ENCODE measurements around the gene NIPAL3.

Gene NIPAL3

GRCh38 chr1:24389231-24389678 is 26.3 kb upstream of the NIPAL3 start:
- no peak overlapping the region for H3K4me3 ChIP-seq (ENCODE audit: low read length)
- no peaks in the 10 kb centered on the region for H3K79me2 ChIP-seq (ENCODE audit: low read length)
- H3K9me2 ChIP-seq (replicated peaks; ENCODE audit: insufficient read depth, low read length), result no peaks in the 10 kb centered on the region
- DNase-seq, result peak; percentile 85
- no peaks in the 10 kb centered on the region for H3K36me3 ChIP-seq (replicated peaks; ENCODE audit: insufficient read depth, low read length)
- no peak for TF ChIP-seq EZH2 (optimal IDR thresholded peaks at IDR 0.05; ENCODE audit: low read depth, low read length)
- no peak for TF ChIP-seq EZH2phosphoT487 (IDR thresholded peaks at IDR 0.05; ENCODE audit: low read length)
- TF ChIP-seq, protein P1, sequence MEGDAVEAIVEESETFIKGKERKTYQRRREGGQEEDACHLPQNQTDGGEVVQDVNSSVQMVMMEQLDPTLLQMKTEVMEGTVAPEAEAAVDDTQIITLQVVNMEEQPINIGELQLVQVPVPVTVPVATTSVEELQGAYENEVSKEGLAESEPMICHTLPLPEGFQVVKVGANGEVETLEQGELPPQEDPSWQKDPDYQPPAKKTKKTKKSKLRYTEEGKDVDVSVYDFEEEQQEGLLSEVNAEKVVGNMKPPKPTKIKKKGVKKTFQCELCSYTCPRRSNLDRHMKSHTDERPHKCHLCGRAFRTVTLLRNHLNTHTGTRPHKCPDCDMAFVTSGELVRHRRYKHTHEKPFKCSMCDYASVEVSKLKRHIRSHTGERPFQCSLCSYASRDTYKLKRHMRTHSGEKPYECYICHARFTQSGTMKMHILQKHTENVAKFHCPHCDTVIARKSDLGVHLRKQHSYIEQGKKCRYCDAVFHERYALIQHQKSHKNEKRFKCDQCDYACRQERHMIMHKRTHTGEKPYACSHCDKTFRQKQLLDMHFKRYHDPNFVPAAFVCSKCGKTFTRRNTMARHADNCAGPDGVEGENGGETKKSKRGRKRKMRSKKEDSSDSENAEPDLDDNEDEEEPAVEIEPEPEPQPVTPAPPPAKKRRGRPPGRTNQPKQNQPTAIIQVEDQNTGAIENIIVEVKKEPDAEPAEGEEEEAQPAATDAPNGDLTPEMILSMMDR (IDR thresholded peaks at IDR 0.05; ENCODE audit: low read length), result no peak
- H3K9me3 ChIP-seq (replicated peaks; ENCODE audit: insufficient read depth, low read length), result no peaks in the 10 kb centered on the region
- H3K27ac ChIP-seq (ENCODE audit: low read length), result peak overlapping the region; percentile 83
- no peaks in the 10 kb centered on the region for H4K20me1 ChIP-seq (ENCODE audit: insufficient read depth, low read length)
- H3K4me1 ChIP-seq (ENCODE audit: low read length), result peaks cover 88% of the 10 kb centered on the region
- peak overlapping the region; percentile 4; the same call in 1 of the 2 replicates for H2AFZ ChIP-seq (ENCODE audit: low read length)
- peaks cover 78% of the 10 kb centered on the region for H3F3A ChIP-seq (ENCODE audit: insufficient read depth, low read length)
- H3K9ac ChIP-seq (ENCODE audit: low read length), result peak overlapping the region; percentile 39
- H3K4me2 ChIP-seq (ENCODE audit: low read depth, low read length), result peak overlapping the region; percentile 43
- H3K27me3 ChIP-seq (replicated peaks; ENCODE audit: insufficient read depth, low read length), result no peaks in the 10 kb centered on the region

DNA sequence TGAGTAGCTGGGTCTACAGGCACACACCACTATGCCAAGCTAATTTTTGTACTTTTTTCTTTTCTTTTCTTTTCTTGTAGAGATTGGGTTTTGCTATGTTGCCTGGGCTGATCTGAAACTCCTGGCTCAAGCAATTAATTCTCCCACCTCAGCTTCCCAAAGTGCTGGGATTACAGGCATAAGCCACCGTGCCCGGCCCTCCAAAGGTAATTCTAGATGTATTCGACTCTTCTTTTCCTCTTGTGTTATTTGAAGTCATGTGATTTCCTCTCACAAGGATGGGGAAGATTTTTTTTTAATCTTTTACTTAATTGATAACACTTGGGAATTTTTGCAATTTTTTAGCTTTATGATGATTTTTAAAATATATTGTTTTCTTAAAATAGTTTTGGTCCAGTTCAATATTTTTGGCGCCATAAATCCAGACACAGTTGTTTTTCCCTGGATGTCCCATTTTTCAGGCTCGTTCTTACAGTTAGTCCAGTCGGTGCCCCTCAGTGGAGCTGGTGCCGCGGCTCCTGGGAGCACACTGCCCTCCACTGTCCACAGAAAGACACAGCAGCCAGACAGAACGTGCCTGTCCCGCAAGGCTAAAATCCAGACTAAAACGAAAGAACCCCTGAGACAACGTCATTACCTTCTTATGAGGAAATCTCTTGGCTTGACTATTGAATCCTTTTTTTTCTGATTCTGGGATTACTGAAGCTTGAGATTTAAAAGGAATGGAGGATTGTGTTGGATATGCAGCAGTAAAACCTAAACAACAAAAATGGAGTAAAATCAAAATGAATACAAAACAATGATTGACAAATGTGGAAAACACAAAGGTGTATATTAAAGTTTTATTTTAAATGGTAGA is 24.4 kb upstream of the NIPAL3 start:
- Histone ChIP-seq H3K27me3 (replicated peaks; ENCODE audit: insufficient read depth, low read length) (no peaks in the 10 kb centered on the region), H3K4me1 (ENCODE audit: low read length) (peaks cover 72% of the 10 kb centered on the region), H3K27ac (ENCODE audit: low read length) (peak overlapping the region; percentile 83), H3K36me3 (replicated peaks; ENCODE audit: insufficient read depth, low read length) (no peaks in the 10 kb centered on the region), H3F3A (ENCODE audit: insufficient read depth, low read length) (peaks cover 59% of the 10 kb centered on the region), H3K4me3 (ENCODE audit: low read length) (peak overlapping the region; percentile 56), H3K4me2 (ENCODE audit: low read depth, low read length) (peak overlapping the region; percentile 95), H3K79me2 (ENCODE audit: low read length) (no peaks in the 10 kb centered on the region), H3K9me3 (replicated peaks; ENCODE audit: insufficient read depth, low read length) (no peaks in the 10 kb centered on the region), H4K20me1 (ENCODE audit: insufficient read depth, low read length) (no peaks in the 10 kb centered on the region), H2AFZ (ENCODE audit: low read length) (0 out of 2 replicates have a peak overlapping the region, but pooled peaks have one; percentile 32), H3K9ac (ENCODE audit: low read length) (peak overlapping the region; percentile 60), H3K9me2 (replicated peaks; ENCODE audit: insufficient read depth, low read length) (no peaks in the 10 kb centered on the region)
- DNase-seq, result peak; percentile 86
- TF ChIP-seq EZH2 (optimal IDR thresholded peaks at IDR 0.05; ENCODE audit: low read depth, low read length) (no peak), EZH2phosphoT487 (IDR thresholded peaks at IDR 0.05; ENCODE audit: low read length) (no peak)
- TF ChIP-seq, protein P1 (IDR thresholded peaks at IDR 0.05; ENCODE audit: low read length), result peak; percentile 97

- H4K20me1 ChIP-seq (ENCODE audit: insufficient read depth, low read length), result no peaks in the 10 kb centered on the region
- H3K27ac ChIP-seq (ENCODE audit: low read length), result peak overlapping the region; percentile 83
- DNase-seq, result peak; percentile 89
- no peaks in the 10 kb centered on the region for H3K79me2 ChIP-seq (ENCODE audit: low read length)
- H3K27me3 ChIP-seq (replicated peaks; ENCODE audit: insufficient read depth, low read length), result no peaks in the 10 kb centered on the region
- H3K4me2 ChIP-seq (ENCODE audit: low read depth, low read length), result peak overlapping the region; percentile 95
- TF ChIP-seq EZH2 (optimal IDR thresholded peaks at IDR 0.05; ENCODE audit: low read depth, low read length), result no peak
- no peak for TF ChIP-seq EZH2phosphoT487 (IDR thresholded peaks at IDR 0.05; ENCODE audit: low read length)
- TF ChIP-seq, protein P1 (IDR thresholded peaks at IDR 0.05; ENCODE audit: low read length), result peak; percentile 85
- peaks cover 63% of the 10 kb centered on the region for H3K4me1 ChIP-seq (ENCODE audit: low read length)
- H3K36me3 ChIP-seq (replicated peaks; ENCODE audit: insufficient read depth, low read length), result no peaks in the 10 kb centered on the region
- peak overlapping the region; percentile 60 for H3K9ac ChIP-seq (ENCODE audit: low read length)
- H3K9me2 ChIP-seq (replicated peaks; ENCODE audit: insufficient read depth, low read length), result no peaks in the 10 kb centered on the region
- no peaks in the 10 kb centered on the region for H3K9me3 ChIP-seq (replicated peaks; ENCODE audit: insufficient read depth, low read length)
- peak overlapping the region; percentile 86 for H2AFZ ChIP-seq (ENCODE audit: low read length)
- H3F3A ChIP-seq (ENCODE audit: insufficient read depth, low read length), result peaks cover 54% of the 10 kb centered on the region
- peak overlapping the region; percentile 56 for H3K4me3 ChIP-seq (ENCODE audit: low read length)
Observed at GRCh38 chr1:24391882-24392603, 23.6 kb upstream of the NIPAL3 start.
